HG03045 (cell line): ENCODE results near the gene RBMX2.

Experiments used
- ATAC-seq: cut with Tn5 transposase; IDR thresholded peaks from one replicate; pipeline ENCODE4 v1.9.1; 2021; ENCODE audit warnings: mild to moderate bottlenecking, moderate library complexity; ENCODE audit not compliant: unreplicated experiment

RBMX2 gene

GRCh38 chrX:130444641-130445336 lies 43.0 kb downstream of the RBMX2 start:
- ATAC-seq: no peak

GRCh38 chrX:130446974-130447373 lies 45.2 kb downstream of the RBMX2 start:
- no peak for ATAC-seq
